ENCODE measurements around the gene MMAB. TPM values are rescaled to one million over a fixed set of nuclear protein-coding genes. Genes with fewer than 3 reads are reported as not detected.

MMAB gene
- total and polyA plus RNA-seq, 2 experiments from 2014 or later = 46.6 to 80.8 TPM

DNA sequence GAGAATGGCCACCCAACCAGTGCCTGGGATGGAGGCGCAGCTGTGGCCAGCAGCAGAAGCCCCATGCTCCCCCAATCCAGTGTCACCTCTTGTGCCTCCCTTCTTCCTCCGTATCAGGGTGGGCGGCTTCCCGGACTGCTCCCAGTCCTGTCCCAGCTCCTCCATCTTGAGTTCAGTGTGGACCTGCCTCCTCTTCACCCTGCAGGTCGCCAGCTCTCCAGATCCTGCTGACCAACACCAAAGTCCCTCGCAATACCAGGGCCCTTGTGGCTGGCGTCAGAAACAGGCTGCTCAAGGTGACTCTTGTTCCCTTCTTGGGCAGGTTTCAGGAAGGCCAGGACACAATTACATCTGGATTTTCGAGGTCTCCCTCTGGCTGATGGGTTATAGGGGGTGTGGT is 17.3 kb upstream of the MMAB start:
- TF ChIP-seq EZH2phosphoT487 (IDR thresholded peaks at IDR 0.05; ENCODE audit: low read depth, severe bottlenecking, unreplicated experiment) (no peak), EZH2 (IDR thresholded peaks at IDR 0.05; ENCODE audit: borderline replicate concordance) (no peak)
- TF ChIP-seq, protein P1, sequence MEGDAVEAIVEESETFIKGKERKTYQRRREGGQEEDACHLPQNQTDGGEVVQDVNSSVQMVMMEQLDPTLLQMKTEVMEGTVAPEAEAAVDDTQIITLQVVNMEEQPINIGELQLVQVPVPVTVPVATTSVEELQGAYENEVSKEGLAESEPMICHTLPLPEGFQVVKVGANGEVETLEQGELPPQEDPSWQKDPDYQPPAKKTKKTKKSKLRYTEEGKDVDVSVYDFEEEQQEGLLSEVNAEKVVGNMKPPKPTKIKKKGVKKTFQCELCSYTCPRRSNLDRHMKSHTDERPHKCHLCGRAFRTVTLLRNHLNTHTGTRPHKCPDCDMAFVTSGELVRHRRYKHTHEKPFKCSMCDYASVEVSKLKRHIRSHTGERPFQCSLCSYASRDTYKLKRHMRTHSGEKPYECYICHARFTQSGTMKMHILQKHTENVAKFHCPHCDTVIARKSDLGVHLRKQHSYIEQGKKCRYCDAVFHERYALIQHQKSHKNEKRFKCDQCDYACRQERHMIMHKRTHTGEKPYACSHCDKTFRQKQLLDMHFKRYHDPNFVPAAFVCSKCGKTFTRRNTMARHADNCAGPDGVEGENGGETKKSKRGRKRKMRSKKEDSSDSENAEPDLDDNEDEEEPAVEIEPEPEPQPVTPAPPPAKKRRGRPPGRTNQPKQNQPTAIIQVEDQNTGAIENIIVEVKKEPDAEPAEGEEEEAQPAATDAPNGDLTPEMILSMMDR (IDR thresholded peaks at IDR 0.05; ENCODE audit: poor library complexity) = no peak
- Histone ChIP-seq H3K4me1 (ENCODE audit: insufficient read depth) (peaks cover 3% of the 10 kb centered on the region), H3K9me2 (replicated peaks; ENCODE audit: insufficient read depth) (no peaks in the 10 kb centered on the region), H3K27me3 (no peaks in the 10 kb centered on the region), H3K79me2 (no peaks in the 10 kb centered on the region), H3K9me3 (ENCODE audit: low read depth) (no peaks in the 10 kb centered on the region), H2AFZ (no peak overlapping the region), H4K20me1 (ENCODE audit: insufficient read depth, poor library complexity, severe bottlenecking) (no peaks in the 10 kb centered on the region), H3K4me3 (no peak overlapping the region), H3K4me2 (no peak overlapping the region), H3K36me3 (replicated peaks; ENCODE audit: insufficient read depth, low read depth) (no peaks in the 10 kb centered on the region), H3K27ac (no peak overlapping the region)
- no peak for DNase-seq (ENCODE audit: low spot score)
- 90% methylated on average over 8 of the region's 8 CpGs for WGBS (ENCODE audit: low lambda C conversion rate, missing lambda C conversion rate)

DNA sequence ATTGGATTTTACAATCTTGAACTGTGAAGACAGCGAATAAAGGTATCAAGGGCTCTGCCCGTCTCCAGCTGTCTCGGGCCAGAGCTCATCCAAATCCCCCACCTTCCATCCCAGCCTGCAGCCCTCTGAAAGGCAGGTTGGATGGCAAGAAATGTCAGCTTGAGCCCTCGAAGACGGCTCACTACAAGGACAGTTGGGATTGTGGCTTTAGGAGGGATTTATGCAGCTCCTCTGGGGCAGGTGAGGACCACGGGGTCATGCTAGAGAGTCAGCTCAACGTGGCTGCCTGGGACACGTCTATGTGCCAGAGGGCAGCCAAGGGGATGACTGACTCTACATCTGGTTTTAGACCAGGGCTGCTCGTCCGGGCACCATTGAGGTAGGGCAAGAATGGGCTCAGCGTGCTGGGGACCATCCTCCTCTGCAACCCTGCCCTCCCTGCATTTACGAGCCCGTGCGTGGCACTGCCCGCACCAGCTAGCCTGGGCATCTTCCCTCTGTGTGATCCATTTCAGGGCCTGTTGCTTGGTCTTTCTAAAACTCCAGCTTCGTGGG is 16.5 kb upstream of the MMAB start:
- 93% methylated on average over 16 of the region's 16 CpGs for WGBS (ENCODE audit: low lambda C conversion rate, missing lambda C conversion rate)
- Histone ChIP-seq H3K27ac (no peak overlapping the region), H3K79me2 (no peaks in the 10 kb centered on the region), H3K4me1 (ENCODE audit: insufficient read depth) (peaks cover 3% of the 10 kb centered on the region), H3K9me3 (ENCODE audit: low read depth) (no peaks in the 10 kb centered on the region), H3K9me2 (replicated peaks; ENCODE audit: insufficient read depth) (no peaks in the 10 kb centered on the region), H3K36me3 (replicated peaks; ENCODE audit: insufficient read depth, low read depth) (no peaks in the 10 kb centered on the region), H3K4me2 (no peak overlapping the region), H4K20me1 (ENCODE audit: insufficient read depth, poor library complexity, severe bottlenecking) (no peaks in the 10 kb centered on the region), H2AFZ (no peak overlapping the region), H3K27me3 (no peaks in the 10 kb centered on the region), H3K4me3 (no peak overlapping the region)
- no peak for DNase-seq (ENCODE audit: low spot score)
- TF ChIP-seq, protein P1 (IDR thresholded peaks at IDR 0.05; ENCODE audit: poor library complexity) = no peak
- TF ChIP-seq EZH2 (IDR thresholded peaks at IDR 0.05; ENCODE audit: borderline replicate concordance) (no peak), EZH2phosphoT487 (IDR thresholded peaks at IDR 0.05; ENCODE audit: low read depth, severe bottlenecking, unreplicated experiment) (no peak)

DNA sequence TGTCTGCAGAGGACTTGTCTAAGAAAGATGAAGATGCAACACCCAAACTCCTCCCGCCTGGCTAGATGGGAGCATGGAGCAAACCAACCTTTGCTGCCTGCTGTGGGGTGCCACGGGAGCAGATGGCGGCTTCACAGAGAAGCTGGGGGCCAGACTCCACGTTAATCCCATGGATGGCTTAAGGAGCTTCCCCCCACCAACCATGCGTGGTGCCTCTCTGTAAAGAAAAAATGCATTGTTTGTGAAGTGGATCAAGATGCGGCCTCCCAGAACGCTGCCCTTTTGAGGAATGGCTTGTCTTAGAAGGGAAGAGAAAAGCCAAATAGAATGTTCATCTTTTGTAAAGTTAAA is 15.9 kb upstream of the MMAB start:
- Histone ChIP-seq H3K36me3 (replicated peaks; ENCODE audit: insufficient read depth, low read depth) (no peaks in the 10 kb centered on the region), H3K9me2 (replicated peaks; ENCODE audit: insufficient read depth) (no peaks in the 10 kb centered on the region)

More for the DNA sequence above, 15.9 kb upstream of the MMAB start:
- H3K4me1 ChIP-seq (ENCODE audit: insufficient read depth) = peaks cover 3% of the 10 kb centered on the region
- H3K27me3 ChIP-seq = no peaks in the 10 kb centered on the region
- no peak overlapping the region for H3K4me2 ChIP-seq
- WGBS (ENCODE audit: low lambda C conversion rate, missing lambda C conversion rate) = 81% methylated on average over 7 of the region's 7 CpGs
- TF ChIP-seq, protein P1 (IDR thresholded peaks at IDR 0.05; ENCODE audit: poor library complexity) = no peak
- no peak for TF ChIP-seq EZH2 (IDR thresholded peaks at IDR 0.05; ENCODE audit: borderline replicate concordance)
- no peak for TF ChIP-seq EZH2phosphoT487 (IDR thresholded peaks at IDR 0.05; ENCODE audit: low read depth, severe bottlenecking, unreplicated experiment)
- H4K20me1 ChIP-seq (ENCODE audit: insufficient read depth, poor library complexity, severe bottlenecking) = no peaks in the 10 kb centered on the region
- DNase-seq (ENCODE audit: low spot score) = no peak
- H3K4me3 ChIP-seq = no peak overlapping the region
- H3K9me3 ChIP-seq (ENCODE audit: low read depth) = no peaks in the 10 kb centered on the region
- no peak overlapping the region for H3K27ac ChIP-seq
- H3K79me2 ChIP-seq = no peaks in the 10 kb centered on the region
- H2AFZ ChIP-seq = no peak overlapping the region

All from hepatocyte (in vitro differentiated cells).